H54 (cell line): ENCODE results near the gene OTOF.

Experiments used
- DNase-seq: peaks from one replicate; pipeline ENCODE4 v3.0.0; 2011; ENCODE audit warnings: low spot score, mixed read lengths; ENCODE audit not compliant: insufficient read length
- FAIRE-seq: peaks from 3 replicates; lab custom pipeline; 2011; peaks lifted over from hg19 to GRCh38; lab: Jason Lieb, UNC
- POLR2A ChIP-seq: IDR thresholded peaks from 2 replicates; pipeline ENCODE4 v1.6.1; 2011; ENCODE audit warnings: low read depth, mild to moderate bottlenecking, low read length

Gene OTOF

GRCh38 chr2:26450031-26450635 lies 27.8 kb downstream of the OTOF start:
- FAIRE-seq (no peak), DNase-seq (no peak)

GRCh38 chr2:26449278-26450030 lies 28.5 kb downstream of the OTOF start:
- DNase-seq: no peak
- FAIRE-seq: no peak
- TF ChIP-seq POLR2A: no peak

More at GRCh38 chr2:26450031-26450635, 27.8 kb downstream of the OTOF start:
- TF ChIP-seq POLR2A: no peak

GRCh38 chr2:26448651-26449050 lies 29.3 kb downstream of the OTOF start:
- no peak for TF ChIP-seq POLR2A
- no peak for FAIRE-seq
- no peak for DNase-seq

GRCh38 chr2:26444236-26444635 lies 33.7 kb downstream of the OTOF start:
- no peak for FAIRE-seq
- TF ChIP-seq POLR2A: no peak
- no peak for DNase-seq

- TF ChIP-seq POLR2A: no peak
- DNase-seq (no peak), FAIRE-seq (no peak)
These were observed 35.2 kb downstream of the OTOF start for GRCh38 chr2:26442707-26443106.

DNA sequence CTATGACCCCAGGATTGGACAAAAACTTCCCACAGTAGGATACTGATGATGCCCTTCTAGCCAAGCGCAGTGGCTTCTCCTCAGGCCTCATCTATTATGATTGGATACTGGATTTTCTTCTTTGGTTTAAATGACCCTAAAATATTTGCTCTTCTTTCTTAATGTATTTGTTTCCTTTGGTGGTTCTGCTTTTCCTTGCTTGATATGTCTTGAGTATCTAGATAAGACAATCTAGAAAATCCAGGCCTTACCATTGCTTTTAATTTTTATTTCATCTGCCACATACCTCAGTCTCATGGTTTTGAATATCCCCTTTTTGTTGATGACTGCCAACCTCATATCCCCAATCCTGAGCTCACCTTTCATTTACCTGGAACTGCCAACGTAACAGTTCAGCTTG lies 35.6 kb downstream of the OTOF start:
- TF ChIP-seq POLR2A: no peak
- no peak for FAIRE-seq
- no peak for DNase-seq

DNA sequence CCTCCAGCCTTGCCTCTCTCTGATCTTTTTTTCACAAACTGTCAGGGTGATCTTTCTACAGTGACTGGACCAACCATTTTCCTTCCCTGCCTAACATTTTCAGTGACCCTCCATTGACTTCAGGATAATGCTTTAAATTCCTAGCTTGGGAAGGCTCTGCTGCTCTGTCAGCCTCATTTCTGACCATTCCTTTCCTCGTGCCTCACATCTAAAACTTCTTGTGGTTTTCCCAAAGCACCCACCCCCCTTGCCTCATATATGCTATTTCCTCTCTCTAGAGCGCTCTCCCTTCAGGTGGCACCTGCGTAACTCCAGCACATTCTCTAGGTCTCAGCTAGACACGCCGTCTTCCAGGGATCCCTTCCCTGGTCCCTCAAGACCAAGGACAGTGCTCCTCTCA lies 39.0 kb downstream of the OTOF start:
- FAIRE-seq: no peak
- TF ChIP-seq POLR2A: no peak
- DNase-seq: no peak

GRCh38 chr2:26438526-26438925 lies 39.4 kb downstream of the OTOF start:
- no peak for TF ChIP-seq POLR2A
- FAIRE-seq (no peak), DNase-seq (no peak)

DNA sequence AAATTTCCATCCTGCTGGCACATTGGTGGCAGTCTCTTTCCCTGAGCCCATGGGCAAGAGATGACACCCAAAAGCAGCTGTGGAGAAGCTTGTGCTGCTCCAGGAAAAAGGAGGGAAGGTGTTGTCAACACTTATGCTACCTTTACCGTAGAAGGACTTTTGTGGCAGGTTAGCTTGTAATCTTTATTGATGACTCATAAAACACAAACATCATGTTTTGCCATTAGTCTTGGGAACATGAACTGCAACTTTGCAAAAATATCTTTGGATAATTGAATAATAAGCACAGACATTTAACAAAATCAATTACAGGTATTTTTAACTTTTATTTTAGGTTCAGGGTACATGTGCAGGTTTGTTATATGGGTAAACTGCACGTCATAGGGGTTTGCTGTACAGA lies 42.8 kb downstream of the OTOF start:
- DNase-seq: no peak
- no peak for FAIRE-seq

DNA sequence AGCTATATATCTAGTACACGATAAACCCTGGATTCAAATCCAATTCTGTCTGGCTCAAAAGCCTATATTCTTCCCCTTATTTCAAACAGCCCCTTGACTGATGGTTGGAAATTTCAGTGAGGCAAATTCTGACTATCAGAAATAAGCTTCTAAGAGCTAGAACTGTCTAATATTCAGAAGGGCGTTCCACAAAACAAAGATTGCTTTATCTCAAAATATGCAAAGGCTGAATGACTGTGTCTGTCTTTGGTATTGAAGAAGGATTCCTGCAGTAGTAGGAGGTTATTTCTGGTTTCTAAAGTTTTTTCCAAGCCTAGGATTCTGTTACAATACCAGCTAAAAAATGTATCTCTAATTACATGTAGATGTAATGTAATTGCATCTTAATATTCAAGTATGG lies 45.1 kb downstream of the OTOF start:
- no peak for TF ChIP-seq POLR2A
- DNase-seq (no peak), FAIRE-seq (no peak)

More for the DNA sequence above, 42.8 kb downstream of the OTOF start:
- no peak for TF ChIP-seq POLR2A

DNA sequence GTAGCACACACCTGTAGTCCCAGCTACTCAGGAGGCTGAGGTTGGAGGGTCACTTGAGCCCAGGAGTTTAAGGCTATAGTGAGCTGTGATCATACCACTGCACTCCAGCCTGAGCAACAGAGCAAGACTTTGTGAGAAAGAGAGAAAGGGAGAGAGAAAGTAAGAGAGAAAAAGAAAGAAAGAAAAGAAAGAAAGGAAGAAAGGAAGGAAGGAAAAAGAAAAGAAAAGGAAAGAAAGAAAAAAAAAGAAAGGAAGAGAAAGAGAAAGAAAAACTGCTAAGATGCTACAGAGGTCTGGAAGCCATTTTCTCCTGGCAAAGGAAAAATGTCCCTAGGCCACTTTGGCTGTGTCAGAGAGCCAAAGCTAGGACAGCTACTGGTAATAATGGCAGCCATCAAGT lies 45.6 kb downstream of the OTOF start:
- DNase-seq (no peak), FAIRE-seq (no peak)
- no peak for TF ChIP-seq POLR2A

GRCh38 chr2:26430826-26431225 lies 47.1 kb downstream of the OTOF start:
- FAIRE-seq (no peak), DNase-seq (no peak)
- no peak for TF ChIP-seq POLR2A

DNA sequence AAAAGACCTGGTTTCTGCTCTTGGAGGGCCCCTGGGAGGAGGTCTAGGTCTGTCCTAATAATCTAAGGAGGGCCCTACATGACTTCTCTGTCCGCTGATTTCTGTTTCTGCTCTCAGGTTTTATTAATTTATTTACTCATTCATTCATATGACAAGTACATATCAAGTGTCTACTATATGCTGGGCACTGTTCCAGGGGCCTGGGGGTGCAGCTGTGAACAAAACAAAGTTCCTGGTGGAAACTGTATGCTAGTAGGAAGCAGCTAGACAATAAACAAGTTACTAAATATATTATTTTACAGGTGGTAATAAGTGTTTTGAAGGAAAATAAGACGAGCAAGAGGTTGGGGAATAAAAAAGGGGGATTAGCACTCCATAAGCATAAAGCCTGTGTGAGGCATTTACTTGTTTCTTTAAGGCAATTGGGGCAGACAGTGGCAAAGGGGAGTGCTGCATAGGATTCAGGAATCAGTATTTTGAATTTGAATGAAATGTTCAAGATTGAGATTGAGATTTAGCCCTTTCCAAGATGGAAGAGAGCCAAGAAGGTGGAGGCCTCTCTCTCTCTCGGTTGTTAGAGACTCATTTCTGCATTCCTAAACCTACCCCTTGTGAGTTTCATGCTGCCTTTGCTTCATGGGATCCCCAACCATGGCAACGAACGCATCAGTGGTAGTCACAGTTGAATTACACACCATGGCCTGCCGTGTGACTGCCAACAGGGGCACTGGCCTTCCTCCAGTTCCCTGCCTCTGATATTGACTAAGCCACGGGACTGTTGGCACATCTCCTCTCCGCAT lies 47.9 kb downstream of the OTOF start:
- DNase-seq (no peak), FAIRE-seq (no peak)
- TF ChIP-seq POLR2A: no peak

DNA sequence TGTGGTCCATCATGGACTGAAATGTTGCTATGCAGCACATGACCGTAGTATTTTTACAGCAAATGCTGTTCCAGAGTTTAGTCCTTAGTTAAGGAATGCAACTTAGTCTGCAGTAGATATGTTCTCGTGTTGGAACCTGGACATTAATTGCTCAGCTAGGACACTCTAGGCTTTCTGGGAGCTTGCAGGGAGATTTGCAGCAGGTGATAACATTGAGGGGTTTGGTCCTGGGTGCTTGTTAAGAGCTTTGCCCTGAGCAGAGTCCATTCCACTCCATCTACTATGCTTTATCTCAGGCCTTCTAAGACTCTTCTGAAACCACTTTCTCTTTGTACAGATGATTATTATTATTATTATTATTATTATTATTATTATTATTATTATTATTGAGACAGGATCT lies 49.1 kb downstream of the OTOF start:
- DNase-seq (no peak), FAIRE-seq (no peak)
- no peak for TF ChIP-seq POLR2A

GRCh38 chr2:26424221-26424620 lies 53.7 kb downstream of the OTOF start:
- FAIRE-seq: no peak
- TF ChIP-seq POLR2A: no peak

More at GRCh38 chr2:26424221-26424620, 53.7 kb downstream of the OTOF start:
- DNase-seq: no peak
